Ascending aorta (tissue), 2 donors: ENCODE results near the gene NOM1. TPM values are rescaled to one million over a fixed set of nuclear protein-coding genes. Genes with fewer than 3 reads are reported as not detected.
A peak's percentile ranks its signal among the peaks of the same experiment; 100 is the strongest.

ENCODE experiments used
- DNase-seq, 2 donors: peaks; one replicate each; pipeline ENCODE4 v3.0.0-alpha.2; 2019; ENCODE audit warnings: low spot score in 2 of 2
- H3K27ac ChIP-seq, 2 donors: fragments of 200-600 bp; sonication (generic); one replicate each; pipeline ENCODE4 v1.5.1; 2016 to 2017; ENCODE audit warnings: mild to moderate bottlenecking in 1 of 2
- H3K27me3 ChIP-seq: fragments of 200-600 bp; sonication (generic); one replicate; pipeline ENCODE4 v1.5.1; 2017
- H3K36me3 ChIP-seq, 2 donors: fragments of 200-600 bp; sonication (generic); one replicate each; pipeline ENCODE4 v1.5.1; 2016
- H3K4me1 ChIP-seq, 2 donors: fragments of 200-600 bp; sonication (generic); one replicate each; pipeline ENCODE4 v1.5.1; 2016 to 2017; ENCODE audit warnings: mild to moderate bottlenecking in 1 of 2
- H3K4me3 ChIP-seq, 2 donors: fragments of 200-600 bp; sonication (generic); one replicate each; pipeline ENCODE4 v1.5.1; 2016 to 2017; ENCODE audit warnings: mild to moderate bottlenecking in 1 of 2
- H3K9me3 ChIP-seq, 2 donors: fragments of 200-600 bp; sonication (generic); one replicate each; pipeline ENCODE4 v1.5.1; 2016
- CTCF ChIP-seq, 3 experiments: fragments of 200-600 bp in 2 of 3; fragments of 450-650 bp in 1 of 3; sonication (generic) in 2 of 3; IDR thresholded peaks; one replicate each; pipeline ENCODE4 v1.5.1; 2016 to 2019; ENCODE audit warnings: antibody characterized with exemption in 3 of 3, mild to moderate bottlenecking in 1 of 3, moderate library complexity in 1 of 3
- intact Hi-C: fragments of 100-400 bp; cut with DNase I; formaldehyde crosslinking; loops from one replicate; pipeline ENCODE4 v1.15.1; 2023
- total RNA-seq: library from RNA; depleted of rRNA; stranded (reverse); fragments of >200 nt; gene quantifications from one replicate; pipeline ENCODE4 v1.1.0, GENCODE V29; 2016

The NOM1 gene
- total RNA-seq, 1 donor from 2014 or later, result 16.1 TPM

- Histone ChIP-seq H3K36me3 (no peaks in the 10 kb centered on the region), H3K9me3 (no peaks in the 10 kb centered on the region), H3K27me3 (peaks cover 2% of the 10 kb centered on the region), H3K4me1 (peaks cover 0 to under 1% of the 10 kb centered on the region in 2 donors), H3K4me3 (no peak overlapping the region), H3K27ac (no peak overlapping the region)
- DNase-seq, result peak in 1 of 2 donors; percentile 31
- intact Hi-C loops, result no loop called here
- no peak for TF ChIP-seq CTCF (IDR thresholded peaks at IDR 0.05)
Observed at GRCh38 chr7:156994417-156994816, 44.9 kb downstream of the NOM1 start.

- Histone ChIP-seq H3K4me3 (peak overlapping the region; percentile 52 to 64), H3K36me3 (no peaks in the 10 kb centered on the region), H3K27me3 (peaks cover 28% of the 10 kb centered on the region), H3K27ac (no peak overlapping the region), H3K4me1 (peaks cover 9 to 12% of the 10 kb centered on the region in 2 donors), H3K9me3 (no peaks in the 10 kb centered on the region)
- peak in 1 of 2 donors; percentile 40 for DNase-seq
- no peak for TF ChIP-seq CTCF (IDR thresholded peaks at IDR 0.05)
- intact Hi-C loops, result no loop called here
Observed at GRCh38 chr7:156998988-156999957, 49.8 kb downstream of the NOM1 start.

GRCh38 chr7:156999958-157000726, 50.6 kb downstream of the NOM1 start:
- no peaks in the 10 kb centered on the region for H3K36me3 ChIP-seq
- peaks cover 9 to 12% of the 10 kb centered on the region in 2 donors for H3K4me1 ChIP-seq
- peaks cover 32% of the 10 kb centered on the region for H3K27me3 ChIP-seq
- no peak overlapping the region for H3K27ac ChIP-seq
- no peaks in the 10 kb centered on the region for H3K9me3 ChIP-seq
- DNase-seq, result no peak
- TF ChIP-seq CTCF (IDR thresholded peaks at IDR 0.05), result no peak
- intact Hi-C loops, result no loop called here
- peak overlapping the region; percentile 52 to 64 for H3K4me3 ChIP-seq

- peak overlapping the region; percentile 52 to 64 for H3K4me3 ChIP-seq
- peaks cover 33% of the 10 kb centered on the region for H3K27me3 ChIP-seq
- no peak for DNase-seq
- H3K4me1 ChIP-seq, result peaks cover 9 to 12% of the 10 kb centered on the region in 2 donors
- TF ChIP-seq CTCF (IDR thresholded peaks at IDR 0.05), result no peak
- no peaks in the 10 kb centered on the region for H3K36me3 ChIP-seq
- no peaks in the 10 kb centered on the region for H3K9me3 ChIP-seq
- no peak overlapping the region for H3K27ac ChIP-seq
- intact Hi-C loops, result no loop called here
Observed at GRCh38 chr7:157000741-157001653, 51.5 kb downstream of the NOM1 start.
